ENCODE data around the gene L2HGDH.
A peak's percentile ranks its signal among the peaks of the same experiment; 100 is the strongest.
"Not testable (repeated sequence)": the region's sequence is repeated elsewhere in the genome, so short reads cannot be mapped to it uniquely, and the experiment has no call there.

The L2HGDH gene

GRCh38 chr14:50311972-50312733, at the start of gene L2HGDH, which contains the start of gene DMAC2L:
TSS of gene L2HGDH (minus strand) at chr14:50312229. CDS start at chr14:50312150, 79 bp downstream.
TSS of gene DMAC2L (plus strand) at chr14:50312324. CDS start at chr14:50321488, 9,164 bp downstream.
- peak; percentile 75 for DNase-seq (ENCODE audit: low read depth)

- DNase-seq (ENCODE audit: low read depth) = no peak
Observed at GRCh38 chr14:50360851-50361250, 48.8 kb upstream of the L2HGDH start.

- DNase-seq (ENCODE audit: low read depth) = no peak
Observed at GRCh38 chr14:50360093-50360492, 48.1 kb upstream of the L2HGDH start.

- no peak for DNase-seq (ENCODE audit: low read depth)
Observed at GRCh38 chr14:50359631-50360030, 47.6 kb upstream of the L2HGDH start.

- no peak for DNase-seq (ENCODE audit: low read depth)
Observed at GRCh38 chr14:50357753-50358395, 45.8 kb upstream of the L2HGDH start.

GRCh38 chr14:50357124-50357523, 45.1 kb upstream of the L2HGDH start:
- no peak for DNase-seq (ENCODE audit: low read depth)

GRCh38 chr14:50356283-50356682, 44.3 kb upstream of the L2HGDH start:
- not testable (repeated sequence) for DNase-seq (ENCODE audit: low read depth)

GRCh38 chr14:50355692-50356091, 43.7 kb upstream of the L2HGDH start:
- no peak for DNase-seq (ENCODE audit: low read depth)

- DNase-seq (ENCODE audit: low read depth) = no peak
Observed at GRCh38 chr14:50354527-50354926, 42.5 kb upstream of the L2HGDH start.

GRCh38 chr14:50353126-50353525, 41.1 kb upstream of the L2HGDH start:
- DNase-seq (ENCODE audit: low read depth) = no peak

GRCh38 chr14:50352584-50352983, 40.6 kb upstream of the L2HGDH start:
- no peak for DNase-seq (ENCODE audit: low read depth)

GRCh38 chr14:50350975-50351374, 38.9 kb upstream of the L2HGDH start:
- no peak for DNase-seq (ENCODE audit: low read depth)

- DNase-seq (ENCODE audit: low read depth) = no peak
Observed at GRCh38 chr14:50348933-50349332, 36.9 kb upstream of the L2HGDH start.

GRCh38 chr14:50347521-50347920, 35.5 kb upstream of the L2HGDH start:
- DNase-seq (ENCODE audit: low read depth) = no peak

- DNase-seq (ENCODE audit: low read depth) = no peak
Observed at GRCh38 chr14:50345846-50346422, 33.9 kb upstream of the L2HGDH start.

GRCh38 chr14:50344876-50345563, 33.0 kb upstream of the L2HGDH start:
- DNase-seq (ENCODE audit: low read depth) = no peak

- no peak for DNase-seq (ENCODE audit: low read depth)
Observed at GRCh38 chr14:50344116-50344775, 32.2 kb upstream of the L2HGDH start.

- DNase-seq (ENCODE audit: low read depth) = no peak
Observed at GRCh38 chr14:50343434-50343833, 31.4 kb upstream of the L2HGDH start.

- DNase-seq (ENCODE audit: low read depth) = no peak
Observed at GRCh38 chr14:50342221-50343078, 30.4 kb upstream of the L2HGDH start.

- DNase-seq (ENCODE audit: low read depth) = no peak
Observed at GRCh38 chr14:50340963-50341362, 28.9 kb upstream of the L2HGDH start.

GRCh38 chr14:50340045-50340444, 28.0 kb upstream of the L2HGDH start:
- no peak for DNase-seq (ENCODE audit: low read depth)
